ENCODE results near the gene FOXO3.

- TF ChIP-seq, protein P1, sequence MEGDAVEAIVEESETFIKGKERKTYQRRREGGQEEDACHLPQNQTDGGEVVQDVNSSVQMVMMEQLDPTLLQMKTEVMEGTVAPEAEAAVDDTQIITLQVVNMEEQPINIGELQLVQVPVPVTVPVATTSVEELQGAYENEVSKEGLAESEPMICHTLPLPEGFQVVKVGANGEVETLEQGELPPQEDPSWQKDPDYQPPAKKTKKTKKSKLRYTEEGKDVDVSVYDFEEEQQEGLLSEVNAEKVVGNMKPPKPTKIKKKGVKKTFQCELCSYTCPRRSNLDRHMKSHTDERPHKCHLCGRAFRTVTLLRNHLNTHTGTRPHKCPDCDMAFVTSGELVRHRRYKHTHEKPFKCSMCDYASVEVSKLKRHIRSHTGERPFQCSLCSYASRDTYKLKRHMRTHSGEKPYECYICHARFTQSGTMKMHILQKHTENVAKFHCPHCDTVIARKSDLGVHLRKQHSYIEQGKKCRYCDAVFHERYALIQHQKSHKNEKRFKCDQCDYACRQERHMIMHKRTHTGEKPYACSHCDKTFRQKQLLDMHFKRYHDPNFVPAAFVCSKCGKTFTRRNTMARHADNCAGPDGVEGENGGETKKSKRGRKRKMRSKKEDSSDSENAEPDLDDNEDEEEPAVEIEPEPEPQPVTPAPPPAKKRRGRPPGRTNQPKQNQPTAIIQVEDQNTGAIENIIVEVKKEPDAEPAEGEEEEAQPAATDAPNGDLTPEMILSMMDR (IDR thresholded peaks at IDR 0.05; ENCODE audit: low read depth, low read length): no peak
- no peak for TF ChIP-seq POLR2A (IDR thresholded peaks at IDR 0.05; ENCODE audit: extremely low read depth, insufficient read length)
Observed at GRCh38 chr6:108621117-108621516, 60.4 kb downstream of the FOXO3 start.

Data from NB4 (cell line).